Fibroblast of the aortic adventitia (primary cell): ENCODE data around the gene ZNF768. TPM values are rescaled to one million over a fixed set of nuclear protein-coding genes. Genes with fewer than 3 reads are reported as not detected.

ENCODE experiments used
- DNase-seq: peaks from one replicate; pipeline ENCODE4 v3.0.0-alpha.2; 2010; ENCODE audit warnings: low read depth
- H3K4me3 ChIP-seq: 2 replicates; pipeline ENCODE4 v1.5.1; 2011; ENCODE audit warnings: low read depth, mild to moderate bottlenecking, control low read depth, low read length, moderate library complexity
- total RNA-seq: library from RNA; depleted of rRNA; stranded (reverse); fragments of >200 nt; gene quantifications from 2 replicates; pipeline ENCODE4 v1.2.3, GENCODE V29; 2012; ENCODE audit warnings: low replicate concordance
- TF ChIP-seq, protein P1 (sequence below): IDR thresholded peaks from 2 replicates; pipeline ENCODE4 v1.5.1; 2011; ENCODE audit warnings: mild to moderate bottlenecking, low read length, control low read depth, inconsistent platforms; ENCODE audit not compliant: insufficient read depth

Gene ZNF768
- total RNA-seq, 1 donor = 21.6 TPM

DNA sequence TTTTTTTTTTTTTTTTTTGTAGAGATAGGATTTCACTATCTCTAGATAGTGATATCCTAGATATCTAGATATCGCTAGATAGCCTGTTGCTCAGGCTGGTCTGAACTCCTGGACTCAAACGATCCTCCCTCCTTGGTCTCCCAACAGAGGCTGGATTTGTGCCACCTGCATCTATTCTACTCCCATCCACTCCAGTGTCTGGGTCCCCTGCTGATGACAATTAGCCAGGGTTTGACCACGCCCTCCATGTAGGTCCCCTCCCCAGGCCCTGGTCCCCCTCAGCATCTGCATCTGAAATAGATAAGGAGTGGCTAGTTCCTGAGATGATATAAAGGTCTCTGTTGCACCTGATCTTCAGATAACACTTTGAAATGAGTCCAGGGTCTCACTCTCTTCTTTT lies 42.9 kb upstream of the ZNF768 start:
- TF ChIP-seq, protein P1, sequence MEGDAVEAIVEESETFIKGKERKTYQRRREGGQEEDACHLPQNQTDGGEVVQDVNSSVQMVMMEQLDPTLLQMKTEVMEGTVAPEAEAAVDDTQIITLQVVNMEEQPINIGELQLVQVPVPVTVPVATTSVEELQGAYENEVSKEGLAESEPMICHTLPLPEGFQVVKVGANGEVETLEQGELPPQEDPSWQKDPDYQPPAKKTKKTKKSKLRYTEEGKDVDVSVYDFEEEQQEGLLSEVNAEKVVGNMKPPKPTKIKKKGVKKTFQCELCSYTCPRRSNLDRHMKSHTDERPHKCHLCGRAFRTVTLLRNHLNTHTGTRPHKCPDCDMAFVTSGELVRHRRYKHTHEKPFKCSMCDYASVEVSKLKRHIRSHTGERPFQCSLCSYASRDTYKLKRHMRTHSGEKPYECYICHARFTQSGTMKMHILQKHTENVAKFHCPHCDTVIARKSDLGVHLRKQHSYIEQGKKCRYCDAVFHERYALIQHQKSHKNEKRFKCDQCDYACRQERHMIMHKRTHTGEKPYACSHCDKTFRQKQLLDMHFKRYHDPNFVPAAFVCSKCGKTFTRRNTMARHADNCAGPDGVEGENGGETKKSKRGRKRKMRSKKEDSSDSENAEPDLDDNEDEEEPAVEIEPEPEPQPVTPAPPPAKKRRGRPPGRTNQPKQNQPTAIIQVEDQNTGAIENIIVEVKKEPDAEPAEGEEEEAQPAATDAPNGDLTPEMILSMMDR = no peak
- DNase-seq = no peak
- no peak overlapping the region for H3K4me3 ChIP-seq

DNA sequence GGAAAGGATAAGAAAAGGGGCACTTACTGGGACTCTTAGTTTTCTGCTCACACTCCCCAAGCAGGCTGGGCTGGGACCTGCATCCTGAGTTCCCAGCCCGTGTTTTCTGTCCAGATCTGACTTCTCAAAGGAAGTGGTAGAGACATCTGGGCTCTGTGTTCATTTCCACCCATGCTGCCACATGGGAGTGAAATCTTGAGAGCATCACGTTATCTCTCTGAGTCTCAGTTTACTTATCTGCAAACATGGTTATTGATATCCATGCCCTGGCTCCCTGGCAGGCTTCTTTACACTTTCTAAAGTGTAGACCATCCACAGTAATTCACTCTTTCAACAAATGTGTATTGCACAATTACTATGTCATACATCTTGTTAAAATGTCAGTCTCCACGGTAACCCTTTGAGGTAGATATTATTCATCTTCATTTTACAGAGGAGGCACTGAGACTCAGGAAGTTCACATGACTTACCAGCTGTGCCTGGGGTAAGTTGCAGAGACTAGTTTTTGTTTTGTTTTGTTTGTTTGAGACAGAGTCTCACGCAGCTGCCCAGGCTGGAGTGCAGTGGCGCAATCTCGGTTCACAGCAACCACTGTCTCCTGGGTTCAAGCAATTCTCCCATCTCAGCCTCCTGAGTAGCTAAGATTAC lies 41.7 kb upstream of the ZNF768 start:
- H3K4me3 ChIP-seq = no peak overlapping the region
- peak; percentile 76 for DNase-seq
- TF ChIP-seq, protein P1 = no peak

DNA sequence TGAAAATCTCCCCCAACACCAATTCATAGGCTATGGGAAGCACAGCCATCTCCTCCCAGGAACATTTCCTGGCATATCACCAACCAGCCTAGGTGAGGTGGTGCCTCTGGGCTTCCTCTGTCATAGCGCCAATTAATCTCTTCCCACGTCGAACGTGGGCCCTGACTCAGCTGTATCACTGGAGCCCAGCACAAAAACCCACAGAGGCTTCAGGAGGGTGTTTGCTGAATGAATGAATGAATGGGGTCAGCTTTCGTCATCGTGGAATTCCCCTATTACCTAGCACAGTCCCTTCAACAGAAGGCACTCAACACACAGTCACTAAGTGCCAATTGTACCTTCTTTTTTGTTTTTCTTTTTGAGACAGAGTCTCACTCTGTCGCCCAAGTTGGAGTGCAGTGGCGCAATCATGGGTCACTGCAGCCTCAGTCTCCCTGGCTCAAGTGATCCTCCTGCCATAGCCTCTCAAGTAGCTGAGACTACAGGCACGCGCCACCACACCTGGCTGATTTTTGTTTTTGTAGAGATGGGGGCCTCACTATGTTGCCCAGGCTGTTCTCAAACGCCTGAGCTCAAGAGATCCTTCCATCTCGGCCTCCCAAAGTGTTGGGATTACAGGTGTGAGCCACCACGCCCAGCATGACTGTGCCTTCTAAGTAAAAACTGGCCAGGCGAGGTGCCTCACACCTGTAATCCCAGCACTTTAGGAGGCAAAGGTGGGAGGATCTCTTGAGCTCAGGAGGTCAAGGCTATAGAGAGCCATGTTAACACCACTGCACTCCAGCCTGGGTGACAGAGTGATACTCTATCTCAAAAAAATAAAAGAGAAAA lies 41.0 kb upstream of the ZNF768 start:
- DNase-seq = peak; percentile 18
- TF ChIP-seq, protein P1 = no peak
- no peak overlapping the region for H3K4me3 ChIP-seq

DNA sequence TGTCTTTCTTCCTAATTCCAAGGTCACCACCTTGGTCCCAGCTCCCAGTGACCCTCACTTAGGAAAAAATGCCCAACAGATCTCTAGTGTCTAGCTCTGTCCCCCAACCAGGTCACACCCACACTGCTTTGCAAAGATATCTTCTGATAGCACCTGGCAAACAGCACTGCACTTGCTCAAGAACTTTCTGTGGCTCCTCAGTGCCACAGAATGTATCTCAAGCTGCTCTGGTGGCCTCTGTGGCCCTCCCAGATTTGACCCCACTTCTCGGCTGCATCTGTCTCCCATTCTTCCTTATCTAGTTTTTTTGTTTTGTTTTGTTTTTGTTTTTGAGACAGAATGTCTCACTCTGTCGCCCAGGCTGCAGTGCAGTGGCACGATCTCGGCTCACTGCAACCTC lies 40.2 kb upstream of the ZNF768 start:
- no peak for DNase-seq
- no peak overlapping the region for H3K4me3 ChIP-seq
- TF ChIP-seq, protein P1 = no peak

DNA sequence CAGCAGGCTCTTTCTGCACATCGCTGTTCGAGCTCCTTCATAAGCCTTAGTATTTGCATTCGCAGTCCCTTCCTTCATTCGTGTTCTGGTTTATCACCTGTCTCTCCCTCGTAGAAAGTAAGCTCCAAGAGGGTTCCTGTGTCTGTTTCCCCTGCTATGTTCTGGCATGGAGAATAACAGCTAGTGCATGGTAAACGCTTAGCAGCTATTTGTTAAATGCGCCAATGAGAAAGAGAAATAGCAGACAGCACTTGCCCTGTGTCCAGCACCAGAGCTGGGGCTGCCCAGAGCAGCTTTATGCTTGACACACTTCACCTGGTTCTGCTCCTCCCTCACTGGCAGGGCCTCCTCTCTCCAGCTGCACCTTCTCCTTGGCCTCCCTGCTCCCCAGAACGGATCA lies 39.6 kb upstream of the ZNF768 start:
- no peak for DNase-seq
- no peak overlapping the region for H3K4me3 ChIP-seq
- TF ChIP-seq, protein P1 = no peak

DNA sequence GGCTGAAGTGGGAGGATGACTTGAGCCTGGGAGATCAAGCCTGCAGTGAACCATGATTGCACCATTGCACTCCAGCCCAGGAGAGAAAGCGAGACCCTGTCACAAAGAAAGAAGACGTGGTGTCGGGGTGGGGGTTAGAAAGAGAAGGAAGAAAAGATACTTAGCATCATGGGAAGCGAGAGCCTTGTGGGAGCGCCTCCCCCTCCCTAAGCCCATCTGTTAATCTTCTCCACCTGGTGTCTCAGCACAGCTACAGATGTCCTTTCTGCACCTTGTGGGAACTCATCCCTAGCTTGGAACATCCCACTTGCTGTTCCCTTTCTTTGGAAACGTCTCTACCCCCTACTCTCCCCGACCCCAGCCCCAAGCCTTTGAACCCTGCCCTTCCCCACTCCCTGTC lies 39.2 kb upstream of the ZNF768 start:
- no peak for DNase-seq
- H3K4me3 ChIP-seq = no peak overlapping the region
- TF ChIP-seq, protein P1 = no peak
